GM23248 (cell line): ENCODE results near the gene MTG2.

Experiments used
- EZH2 ChIP-seq: fragments of 200-600 bp; sonication (generic); IDR thresholded peaks from 2 replicates; pipeline ENCODE4 v1.6.1; 2018; ENCODE audit warnings: antibody characterized with exemption, mild to moderate bottlenecking; ENCODE audit not compliant: insufficient read depth, poor library complexity, severe bottlenecking
- EZH2phosphoT487 ChIP-seq: fragments of 200-600 bp; sonication (generic); IDR thresholded peaks from 2 replicates; pipeline ENCODE4 v1.6.1; 2018; ENCODE audit warnings: antibody characterized with exemption, moderate library complexity, mild to moderate bottlenecking, low read depth; ENCODE audit not compliant: insufficient read depth

GRCh38 chr20:62236766-62237513, 54.1 kb downstream of the MTG2 start:
- TF ChIP-seq EZH2phosphoT487 (no peak), EZH2 (no peak)
